T follicular helper cell (primary cell): ENCODE measurements around the gene INAFM1.

Experiments used
- DNase-seq: peaks from one replicate; pipeline ENCODE4 v3.0.0-alpha.2; 2020; ENCODE audit warnings: low read depth
- total RNA-seq, 2 experiments: gene quantifications; one replicate each; lab custom pipeline; 2026; lab: John Stamatoyannopoulos, UW

Gene INAFM1
- total RNA-seq: 3.7 to 4.6 reads per million in 2 experiments

DNA sequence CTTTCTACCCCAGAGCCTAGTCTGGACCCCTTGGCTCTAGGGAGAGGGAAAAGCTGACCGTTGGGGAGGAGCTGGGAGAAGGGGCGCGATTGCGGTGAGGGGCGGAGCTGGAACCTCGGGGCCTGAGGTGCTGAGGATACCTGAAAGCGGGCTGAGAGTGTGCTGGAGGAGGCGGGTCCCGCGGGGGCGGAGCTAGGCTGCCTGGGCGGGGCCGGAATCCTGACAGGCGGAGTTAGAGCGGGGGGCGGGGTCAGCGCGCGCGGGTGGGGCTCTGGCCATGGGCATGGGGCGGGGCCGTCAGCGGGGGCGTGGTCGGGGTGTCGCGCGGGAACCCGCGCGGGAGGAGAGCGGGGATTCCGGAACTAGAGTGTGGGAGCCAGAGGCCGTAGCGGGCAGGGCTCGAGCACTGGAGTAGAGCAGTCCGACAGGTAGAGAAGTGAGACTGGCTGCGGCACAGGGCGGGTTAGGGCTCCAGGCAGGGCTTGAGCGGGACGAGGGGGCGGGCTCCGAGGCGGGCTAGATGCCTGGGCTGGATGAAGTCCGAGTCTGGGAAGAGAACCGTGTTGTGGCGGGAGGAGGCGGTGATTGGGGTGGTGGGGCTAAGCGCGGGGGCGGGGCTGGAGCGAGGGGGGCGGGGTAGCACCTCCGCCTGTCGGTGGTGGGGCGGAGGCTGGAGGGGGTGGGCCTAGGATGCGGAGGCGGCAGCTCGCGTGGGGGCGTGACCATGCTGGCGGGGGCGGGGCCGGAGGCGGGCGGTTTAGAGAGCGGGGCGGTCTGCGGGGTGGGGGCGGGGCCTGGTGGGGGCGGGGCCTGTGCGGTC is at the start of gene INAFM1:
INAFM1 (plus strand) TSS at position 815 of the 820 bp plus-strand sequence. CDS start 35 bp downstream, outside the sequence.
- peak; percentile 100 for DNase-seq

DNA sequence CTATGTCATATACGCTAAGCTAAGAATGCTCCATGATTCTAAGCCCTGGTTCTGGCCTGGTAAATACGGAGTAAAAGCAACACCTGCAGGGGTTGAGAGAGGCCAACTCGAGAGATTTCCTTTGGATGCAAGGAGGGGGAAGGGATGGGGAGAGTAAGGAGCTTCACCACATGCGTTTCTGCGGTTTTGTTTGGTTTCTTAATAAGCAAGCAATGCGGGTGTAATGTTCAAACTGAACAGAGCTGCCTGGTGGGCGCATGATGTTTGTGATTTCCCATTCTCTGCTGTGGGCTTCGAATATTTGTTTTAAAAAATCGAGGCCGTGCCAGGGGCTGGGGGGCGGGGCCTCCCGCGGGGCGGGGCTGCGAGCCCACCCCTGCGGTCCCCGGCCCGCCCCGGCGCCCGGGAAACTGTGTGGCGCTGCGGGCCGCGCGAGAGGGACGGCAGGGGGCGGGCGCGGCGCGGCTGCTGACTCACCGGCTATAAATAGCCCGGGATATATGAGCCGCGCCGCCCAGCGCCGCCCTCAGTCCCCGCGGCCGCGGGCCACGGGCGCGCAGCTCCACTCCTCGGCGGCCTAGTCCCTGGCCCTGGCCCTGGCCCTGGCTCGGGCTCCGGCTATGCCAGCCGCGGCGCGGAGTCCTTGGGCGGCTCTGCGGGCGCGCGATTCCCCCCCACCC is 48.8 kb upstream of the INAFM1 start:
- DNase-seq: peak; percentile 81

DNA sequence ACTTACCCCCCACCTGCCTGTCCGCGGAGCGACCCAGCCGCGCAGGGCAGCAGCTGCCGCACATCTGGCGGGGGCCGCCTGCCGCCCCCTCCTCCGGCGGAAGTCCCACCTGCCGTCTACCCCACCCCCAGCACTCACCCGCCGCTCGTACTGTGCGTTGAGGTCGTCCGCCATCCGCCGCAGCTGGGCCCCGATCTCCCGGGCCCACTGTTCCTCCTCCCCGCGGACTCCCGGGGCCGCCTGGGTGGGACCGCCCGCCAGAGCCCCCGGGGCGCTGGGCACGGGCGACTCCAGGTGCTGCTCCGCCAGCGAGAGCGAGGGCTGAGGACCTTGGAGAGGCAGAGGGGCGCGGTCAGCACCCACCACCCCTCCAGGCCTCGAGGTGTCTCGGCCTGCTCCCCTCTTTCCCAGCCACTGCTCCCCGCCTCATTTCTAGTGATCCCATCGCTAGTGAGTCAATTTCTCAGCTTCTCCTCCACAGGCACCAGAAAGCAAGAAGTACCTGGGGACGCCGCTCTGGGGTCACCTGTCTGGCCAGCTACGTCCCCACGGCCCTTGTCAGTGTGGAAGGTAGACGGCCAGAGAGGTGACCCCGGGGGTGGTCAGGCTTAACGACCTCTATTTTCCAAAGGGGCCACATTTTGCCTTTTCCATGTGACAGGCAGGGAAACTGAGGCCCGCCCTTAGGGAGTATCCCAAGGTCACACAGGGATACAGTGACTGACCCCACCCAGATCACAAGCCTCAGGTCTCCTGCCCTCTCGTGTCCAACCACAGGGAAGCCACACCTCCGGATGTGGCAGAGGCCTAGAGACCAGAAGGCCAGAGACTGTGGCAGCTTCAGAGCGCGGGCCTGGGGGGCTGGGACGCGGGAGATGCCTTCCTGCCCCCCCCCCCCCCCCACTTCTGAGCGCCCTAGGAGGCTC is 48.0 kb upstream of the INAFM1 start:
- DNase-seq: no peak

DNA sequence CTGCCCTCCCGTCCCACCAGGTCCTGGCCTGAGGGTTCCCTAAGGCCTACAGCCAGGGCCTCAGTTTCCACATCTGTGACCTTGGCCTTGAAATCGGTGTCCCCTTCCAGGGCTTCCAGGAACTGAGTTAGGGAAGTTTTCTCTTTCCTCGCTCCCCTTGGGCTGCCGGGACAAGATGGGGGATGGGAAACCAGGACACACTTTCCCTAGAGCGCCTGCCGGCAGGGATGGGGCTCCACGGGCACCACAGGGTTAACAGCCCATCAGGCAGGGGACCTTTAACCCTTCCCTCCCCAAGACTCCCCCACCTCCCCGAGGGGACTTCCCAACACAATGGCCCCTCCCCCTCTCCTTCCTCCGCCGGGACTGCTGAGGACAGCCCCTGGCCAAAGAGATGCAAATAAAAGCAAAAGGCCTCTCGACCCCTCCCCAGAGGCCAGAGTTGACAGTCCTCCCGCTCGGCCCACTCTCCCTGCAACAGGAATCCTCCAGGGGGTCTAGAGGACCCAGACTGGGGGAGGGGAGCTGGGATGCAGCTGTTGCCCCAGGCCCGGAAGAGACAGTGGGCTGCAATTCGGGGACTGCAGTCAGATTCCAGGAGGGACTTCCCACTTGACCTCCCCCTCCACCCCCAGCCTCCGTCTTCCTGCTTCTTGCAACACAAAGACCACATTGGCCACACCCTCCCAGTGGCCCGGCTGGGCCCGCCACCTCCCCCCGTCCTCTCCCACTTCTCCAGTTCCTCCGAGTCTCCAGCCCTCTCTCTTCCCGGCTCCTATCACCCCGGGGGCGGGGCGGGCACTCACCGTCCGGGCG is 47.1 kb upstream of the INAFM1 start:
- DNase-seq: no peak

GRCh38 chr19:47228168-47228936 is 46.3 kb upstream of the INAFM1 start:
- DNase-seq: peak; percentile 22

DNA sequence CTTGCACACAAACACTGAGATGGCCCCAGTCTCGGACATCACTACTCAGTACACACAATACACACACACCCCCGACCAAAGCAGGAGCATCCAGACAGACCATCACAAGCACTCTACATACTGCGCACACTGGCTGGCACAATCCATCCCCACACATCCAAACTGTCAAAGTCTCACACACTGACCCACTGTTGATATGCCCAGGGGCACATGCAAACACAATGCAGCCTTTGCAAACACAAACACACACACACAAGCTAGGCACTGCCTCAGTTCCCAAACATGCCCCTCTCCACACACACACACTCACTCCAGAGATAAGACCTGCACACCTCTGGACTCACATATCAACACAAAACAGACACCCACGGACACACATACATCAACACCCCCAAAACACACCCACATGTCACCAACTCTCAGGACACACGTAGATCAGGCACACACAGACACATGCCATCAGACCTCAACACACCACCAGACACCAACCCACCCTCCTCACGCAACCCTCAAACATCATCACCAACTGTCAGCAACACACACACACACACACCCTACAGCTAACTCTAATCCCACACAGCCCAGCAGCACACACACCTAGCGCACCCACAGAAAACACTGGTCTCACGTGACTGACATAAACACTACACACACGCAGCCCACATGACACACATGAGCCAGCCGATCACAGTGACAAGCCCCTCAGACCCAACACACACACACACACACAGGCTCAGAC is 45.6 kb upstream of the INAFM1 start:
- no peak for DNase-seq

- no peak for DNase-seq
Measured at GRCh38 chr19:47229676-47230053, 45.0 kb upstream of the INAFM1 start.

DNA sequence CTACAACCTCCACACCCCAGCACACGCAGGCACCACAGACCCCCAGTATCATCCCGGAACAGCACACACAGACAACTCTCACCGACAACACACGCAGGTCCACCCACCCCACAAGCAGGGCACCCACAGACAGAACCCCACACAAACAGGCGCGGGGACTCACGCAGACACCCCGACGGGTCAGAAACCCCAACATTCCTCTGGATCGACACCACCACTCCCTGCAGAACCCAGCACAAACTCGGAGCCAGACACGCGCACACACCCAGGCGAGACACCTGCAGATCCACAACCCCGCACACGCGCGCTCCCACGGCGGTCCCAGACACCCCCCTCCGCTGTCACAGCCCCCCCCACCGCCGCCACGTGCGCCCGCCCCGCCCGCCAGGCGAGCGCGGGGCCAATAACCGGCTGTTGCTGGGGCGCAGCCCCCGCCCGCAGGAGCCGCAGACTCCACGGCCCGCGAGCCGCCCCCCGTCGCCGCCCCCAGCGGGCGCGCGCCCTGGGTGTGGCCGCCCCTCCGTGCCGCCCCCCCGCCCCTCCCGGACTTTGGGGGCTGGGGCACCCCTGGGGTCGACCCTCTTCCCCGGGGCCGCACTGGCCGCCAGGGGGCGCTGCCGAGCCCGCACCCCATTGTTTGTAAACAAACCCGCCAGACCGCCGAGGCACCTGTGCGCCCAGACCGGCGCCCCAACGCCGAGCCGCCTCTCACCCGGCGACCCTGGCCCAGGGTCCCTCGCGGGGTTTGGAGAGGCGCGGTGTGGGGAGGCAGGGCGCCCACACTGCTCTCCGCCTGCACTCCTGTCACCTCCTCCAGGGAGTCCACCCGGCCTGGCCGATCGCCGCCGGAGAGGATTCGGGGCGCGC is 44.4 kb upstream of the INAFM1 start:
- peak; percentile 74 for DNase-seq

GRCh38 chr19:47230921-47231214 is 43.8 kb upstream of the INAFM1 start, which contains the start of gene BBC3:
BBC3 (minus strand) TSS chr19:47231199; CDS start chr19:47228431, 2,768 bp downstream.
- DNase-seq: no peak

DNA sequence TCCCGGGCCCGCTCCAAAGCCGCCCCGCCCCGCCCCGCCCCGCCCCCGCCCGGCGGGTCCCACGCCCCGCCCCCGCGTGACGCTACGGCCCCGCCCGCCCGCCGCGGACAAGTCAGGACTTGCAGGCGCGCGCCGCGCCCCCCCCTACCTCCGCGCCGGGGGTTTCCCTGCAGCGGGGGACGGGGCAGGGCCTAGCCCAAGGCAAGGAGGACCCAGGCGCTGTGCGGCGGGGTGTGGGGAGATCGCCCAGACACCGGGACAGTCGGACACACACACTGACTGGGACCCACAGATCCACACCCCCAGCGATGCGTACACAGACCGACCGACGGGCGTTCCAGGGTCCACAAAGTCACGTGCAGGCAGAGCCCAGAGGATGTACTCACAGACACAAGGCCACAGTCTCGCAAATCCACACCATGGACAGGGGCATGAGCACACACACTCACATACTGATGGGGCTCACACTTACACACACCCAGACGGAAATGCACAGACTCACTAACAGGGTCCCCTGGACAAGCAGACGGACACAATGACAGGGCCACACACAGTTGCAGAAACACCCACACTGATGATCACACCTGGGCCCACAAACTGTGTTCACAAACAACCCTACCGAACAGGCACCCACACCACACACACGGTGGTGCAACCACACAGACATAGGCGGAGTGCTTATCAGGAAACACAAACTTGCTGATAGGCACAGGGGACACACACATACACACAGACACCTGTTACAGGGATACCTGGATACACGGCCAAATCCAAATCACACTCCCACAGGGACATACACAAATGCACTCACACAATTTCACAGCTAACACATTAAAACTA is 43.2 kb upstream of the INAFM1 start:
- peak; percentile 90 for DNase-seq

GRCh38 chr19:47232422-47233211 is 42.1 kb upstream of the INAFM1 start:
- no peak for DNase-seq

DNA sequence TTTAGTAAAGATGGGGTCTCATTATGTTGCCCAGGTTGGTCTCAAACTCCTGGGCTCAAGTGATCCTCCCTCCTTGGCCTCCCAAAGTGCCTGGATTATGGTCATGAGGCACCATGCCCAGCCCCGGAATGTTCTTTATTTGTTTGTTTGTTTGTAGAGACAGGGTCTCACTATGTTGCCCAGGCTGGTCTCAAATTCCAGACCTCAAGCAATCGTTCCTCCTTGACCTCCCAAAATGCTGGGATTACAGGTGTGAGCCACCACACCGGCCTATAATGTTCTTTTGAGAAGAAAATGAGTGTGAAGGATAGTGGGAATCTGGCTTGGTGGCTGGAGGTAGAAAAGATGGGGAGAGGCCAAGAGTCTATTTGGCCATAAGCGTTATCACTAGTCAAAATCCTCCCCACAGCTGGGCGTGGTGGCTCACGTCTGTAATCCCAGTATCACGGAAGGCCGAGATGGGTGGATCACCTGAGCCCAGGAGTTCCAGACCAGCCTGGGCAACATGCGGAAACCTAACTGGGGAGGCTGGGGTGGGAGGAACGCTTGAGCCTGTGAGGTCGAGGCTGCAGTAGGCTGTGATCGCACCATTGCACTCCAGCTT is 38.5 kb upstream of the INAFM1 start:
- DNase-seq: no peak

DNA sequence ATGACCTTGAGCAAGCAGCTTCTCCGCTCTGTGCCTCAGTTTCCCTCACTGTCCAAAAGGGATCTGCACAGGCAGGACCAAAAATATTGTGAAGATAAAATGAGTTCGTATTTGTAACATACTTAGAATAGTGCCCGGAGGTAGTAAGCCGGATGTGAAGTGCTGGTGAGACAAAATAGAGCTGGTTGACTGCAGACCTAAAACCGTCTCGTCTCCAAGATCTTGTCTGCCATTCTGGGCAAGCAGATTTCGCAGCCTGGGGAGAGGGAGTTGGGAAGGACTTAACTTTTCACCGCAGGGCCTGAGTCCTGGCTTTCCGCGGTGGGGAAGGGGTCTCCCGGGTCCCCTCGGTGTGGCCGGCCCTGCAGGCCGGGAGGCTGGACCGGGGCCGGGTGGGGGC is 35.5 kb upstream of the INAFM1 start:
- no peak for DNase-seq

DNA sequence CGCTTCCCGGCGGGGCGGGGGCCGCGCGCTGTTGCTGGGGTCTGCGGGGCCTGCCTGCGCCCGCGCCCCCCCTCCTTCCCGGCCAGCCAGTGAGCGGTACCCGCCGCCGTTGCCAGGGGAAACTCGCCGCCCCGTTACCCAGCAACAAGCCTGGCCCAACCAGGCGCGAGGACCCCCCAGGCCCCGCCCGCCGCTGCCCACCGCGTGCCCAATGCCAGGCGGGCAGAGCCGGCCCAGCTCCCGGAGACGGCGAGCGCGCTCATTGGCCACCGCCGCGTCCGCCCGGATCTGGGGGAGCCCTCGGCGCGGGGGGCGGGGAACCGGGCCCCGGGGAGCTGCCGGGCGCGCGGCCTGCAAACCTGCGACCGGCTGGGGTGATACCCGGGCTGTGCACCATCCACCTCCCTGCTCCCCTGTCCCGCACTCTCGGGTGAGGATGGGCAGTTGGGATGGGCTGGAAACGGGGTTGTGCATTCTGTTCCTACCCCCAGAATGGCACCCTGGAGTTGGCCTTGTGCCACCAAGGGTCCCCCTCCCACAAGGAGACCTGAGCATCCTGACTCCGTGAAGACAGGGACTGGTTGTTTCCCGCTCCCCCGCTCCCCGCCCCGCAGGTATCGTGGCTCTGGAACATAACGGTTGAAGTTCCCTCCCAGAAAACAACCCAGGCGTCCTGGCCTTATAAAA is 34.9 kb upstream of the INAFM1 start:
- peak; percentile 53 for DNase-seq

- DNase-seq: no peak
Measured at GRCh38 chr19:47240556-47240955, 34.1 kb upstream of the INAFM1 start.
